Limb (tissue), 2 donors: ENCODE results near the gene DPYD.
A peak's percentile ranks its signal among the peaks of the same experiment; 100 is the strongest.

Experiments
- DNase-seq, 2 donors: peaks; one replicate each; pipeline ENCODE4 v3.0.0-alpha.2; 2016; ENCODE audit errors: extremely low spot score in 2 of 2

Gene DPYD

DNA sequence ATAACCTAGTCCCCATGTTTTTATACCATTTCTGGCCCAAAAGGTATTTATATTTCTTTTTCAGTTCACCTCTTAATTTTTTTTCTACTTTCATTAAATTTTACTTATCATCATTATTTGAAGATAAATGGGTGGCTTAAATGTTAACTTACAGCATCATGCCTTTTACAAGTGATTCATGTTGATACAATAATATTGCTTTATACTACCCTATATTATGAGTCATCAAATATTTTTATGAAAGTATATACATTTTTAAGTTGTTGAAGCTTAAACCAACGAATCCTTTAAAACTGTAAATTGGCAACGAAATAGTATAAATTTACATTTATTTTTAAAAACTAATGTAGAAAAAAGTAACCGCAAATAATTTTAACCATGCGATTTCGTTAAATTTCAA, 207.9 kb downstream of the DPYD start:
- no peak for DNase-seq

- no peak for DNase-seq
Measured at GRCh38 chr1:97711858-97712257, 209.0 kb downstream of the DPYD start.

DNA sequence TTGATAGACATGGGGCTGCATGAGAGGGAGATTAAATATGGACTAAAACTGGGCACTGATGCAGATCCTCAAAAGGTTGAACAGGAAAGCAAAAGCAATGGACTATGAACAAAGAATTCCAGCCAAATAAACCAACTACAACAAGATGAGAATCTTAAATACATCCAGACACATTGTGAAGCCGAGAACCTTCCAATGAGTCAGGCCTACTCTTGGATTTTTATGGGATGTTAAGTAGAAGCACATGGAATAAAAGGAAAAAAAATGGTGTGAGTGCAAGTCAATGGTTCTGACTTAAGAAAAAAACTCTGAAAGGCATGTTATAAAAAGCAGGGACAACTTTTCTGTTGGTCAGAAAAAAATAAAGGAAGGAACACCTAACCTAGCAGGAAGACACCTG, 227.2 kb downstream of the DPYD start:
- DNase-seq = no peak

DNA sequence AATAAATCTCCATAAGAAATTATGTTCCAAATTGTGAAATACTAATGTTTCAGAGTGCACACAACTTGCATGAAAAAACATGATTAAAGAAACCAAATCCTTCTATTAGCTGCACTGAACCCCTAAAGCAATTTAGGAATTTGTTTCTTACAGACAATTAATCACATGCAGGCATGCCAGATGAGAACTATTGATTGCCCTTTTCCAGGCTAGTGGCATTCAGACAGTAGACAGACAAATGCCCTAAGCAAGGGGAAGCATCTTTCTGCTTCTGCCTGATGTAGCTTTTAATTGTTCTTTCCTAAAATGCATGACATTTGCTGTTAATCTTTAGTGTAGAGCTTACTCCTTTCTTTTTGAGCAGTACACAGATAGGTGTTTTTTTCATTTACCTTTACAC, 229.5 kb downstream of the DPYD start:
- DNase-seq = no peak

DNA sequence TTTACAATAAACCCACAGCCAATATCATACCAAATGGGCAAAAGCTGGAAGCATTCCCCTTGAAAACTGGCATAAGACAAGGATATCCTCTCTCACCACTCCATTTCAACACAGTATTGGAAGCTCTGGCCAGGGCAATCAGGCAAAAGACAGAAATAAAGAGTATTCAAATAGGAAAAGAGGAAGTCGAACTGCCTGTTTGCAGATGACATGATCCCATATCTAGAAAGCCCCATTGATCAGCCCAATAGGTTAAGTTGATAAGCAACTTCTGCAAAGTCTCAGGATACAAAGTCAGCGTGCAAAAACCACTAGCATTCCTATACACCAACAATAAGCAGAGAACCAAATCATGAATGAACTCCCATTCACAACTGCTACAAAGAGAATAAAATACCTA, 235.5 kb downstream of the DPYD start:
- no peak for DNase-seq

DNA sequence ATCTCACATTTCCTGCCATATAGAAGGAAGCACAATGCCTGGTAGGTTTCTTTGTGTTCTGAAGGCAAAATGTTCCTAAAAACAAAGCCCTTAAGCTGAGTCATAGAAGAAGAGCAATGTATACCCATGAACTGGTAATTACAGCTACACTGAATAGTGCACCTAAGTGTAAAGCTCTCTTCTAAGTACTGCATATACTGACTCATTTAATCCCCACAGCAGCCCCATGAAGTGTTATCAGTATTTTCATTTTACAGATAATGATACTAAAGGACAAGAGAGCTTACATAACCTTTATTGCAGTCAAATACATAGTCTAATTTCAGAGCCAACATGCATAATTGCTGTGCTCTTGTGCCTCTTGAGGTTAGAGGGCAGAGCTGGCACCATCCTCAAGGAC, 239.9 kb downstream of the DPYD start:
- no peak for DNase-seq

DNA sequence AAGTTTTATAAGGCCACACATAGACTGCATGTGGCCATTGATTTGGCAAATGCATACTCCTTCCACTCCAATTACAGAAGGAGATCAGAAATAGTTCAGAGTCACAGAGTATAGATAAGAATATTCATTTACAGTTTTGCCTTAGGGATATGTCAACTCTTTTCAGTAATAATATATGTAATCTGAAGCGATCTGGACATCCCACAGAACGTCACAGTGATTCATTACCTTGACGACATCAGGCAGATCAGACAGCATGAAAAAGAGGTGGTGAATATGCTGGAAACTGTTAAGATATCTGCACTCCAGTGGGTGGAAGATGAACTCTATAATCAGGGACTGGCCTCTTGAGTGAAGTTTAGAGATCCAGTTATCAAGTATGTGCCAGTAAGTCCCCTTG, 240.4 kb downstream of the DPYD start:
- no peak for DNase-seq

- no peak for DNase-seq
Measured at GRCh38 chr1:97677702-97678101, 243.1 kb downstream of the DPYD start.

- no peak for DNase-seq
Measured at GRCh38 chr1:97674517-97674916, 246.3 kb downstream of the DPYD start.

- no peak for DNase-seq
Measured at GRCh38 chr1:97668945-97669344, 251.9 kb downstream of the DPYD start.

GRCh38 chr1:97660431-97661105, 260.3 kb downstream of the DPYD start:
- no peak for DNase-seq

- no peak for DNase-seq
Measured at GRCh38 chr1:97654876-97655585, 265.8 kb downstream of the DPYD start.

GRCh38 chr1:97651250-97651649, 269.6 kb downstream of the DPYD start:
- no peak for DNase-seq

DNA sequence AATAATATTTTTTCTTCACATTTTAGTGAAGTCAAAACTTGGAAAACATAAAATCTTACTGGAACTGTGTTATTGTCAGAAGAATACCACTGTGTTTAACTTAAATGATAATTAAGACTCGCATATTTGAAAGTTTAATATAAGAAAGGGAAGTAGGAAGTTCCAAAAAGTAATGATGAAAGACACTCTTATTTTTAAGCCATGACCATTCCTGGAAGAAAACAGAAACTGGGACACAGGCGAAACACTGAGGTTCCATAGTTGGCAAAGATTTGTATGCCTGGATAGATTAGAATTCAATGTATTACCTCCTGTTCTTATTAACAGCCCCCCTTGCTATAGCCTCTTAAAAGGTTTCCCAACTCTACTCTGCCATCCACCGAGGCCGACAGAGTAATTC, 271.2 kb downstream of the DPYD start:
- DNase-seq = no peak

DNA sequence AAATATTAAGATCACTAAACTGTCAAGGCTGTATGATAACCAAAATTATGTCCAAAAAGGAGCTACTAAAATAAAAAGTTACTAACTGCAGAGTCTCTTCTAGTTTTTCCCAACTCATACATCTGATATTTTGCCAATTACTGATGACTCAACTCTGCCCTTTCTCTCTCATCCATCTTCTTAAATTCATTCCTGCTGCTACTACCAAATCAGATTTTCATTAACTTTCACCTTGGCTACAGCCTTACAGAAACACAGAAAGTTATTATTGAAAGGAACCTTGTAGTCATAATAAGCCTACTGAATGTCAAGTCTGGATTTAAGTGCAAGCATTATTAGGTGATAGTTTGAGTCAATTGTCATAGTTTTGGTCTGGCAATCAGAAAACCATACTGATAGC, 273.1 kb downstream of the DPYD start:
- no peak for DNase-seq

GRCh38 chr1:97646071-97646470, 274.8 kb downstream of the DPYD start:
- no peak for DNase-seq

DNA sequence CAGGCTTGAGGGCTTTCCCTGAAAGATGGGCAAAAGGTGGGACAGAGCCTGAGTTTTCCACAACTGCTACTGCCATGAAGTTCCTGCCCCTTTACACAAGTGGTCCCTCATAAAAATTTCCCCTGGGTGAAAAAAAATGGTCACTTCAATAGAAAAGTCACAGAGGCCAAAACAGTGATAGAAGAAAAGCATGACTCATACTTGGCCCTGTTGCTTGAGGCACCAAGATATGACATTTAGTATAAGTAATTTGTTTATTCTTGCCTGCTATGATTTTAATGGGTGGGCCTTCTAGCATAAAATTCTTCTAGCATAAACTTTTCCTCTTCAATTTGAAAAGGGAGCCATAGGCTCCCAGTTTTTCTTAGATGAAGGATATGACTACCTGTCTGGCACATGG, 280.2 kb downstream of the DPYD start:
- no peak for DNase-seq

GRCh38 chr1:97636941-97637340, 283.9 kb downstream of the DPYD start:
- no peak for DNase-seq

DNA sequence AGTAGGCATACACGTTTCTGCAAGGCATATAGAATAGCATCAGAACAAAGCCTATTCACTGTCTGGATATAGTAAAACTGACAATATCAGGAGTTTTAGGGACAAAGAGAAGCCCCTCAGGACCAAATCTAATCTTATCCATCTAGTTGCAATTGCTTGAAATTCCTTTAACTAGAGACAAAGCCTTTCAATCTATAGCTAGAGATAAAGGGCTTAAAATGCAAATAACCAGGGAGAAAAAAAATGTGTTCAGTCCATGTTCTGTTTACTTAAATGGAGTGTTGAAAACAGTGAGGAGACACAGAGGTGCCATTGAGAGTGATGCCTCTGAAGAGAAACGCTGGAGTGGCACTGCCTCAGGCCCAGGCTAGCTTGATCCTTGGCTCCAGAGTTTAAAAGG, 286.1 kb downstream of the DPYD start:
- no peak for DNase-seq

DNA sequence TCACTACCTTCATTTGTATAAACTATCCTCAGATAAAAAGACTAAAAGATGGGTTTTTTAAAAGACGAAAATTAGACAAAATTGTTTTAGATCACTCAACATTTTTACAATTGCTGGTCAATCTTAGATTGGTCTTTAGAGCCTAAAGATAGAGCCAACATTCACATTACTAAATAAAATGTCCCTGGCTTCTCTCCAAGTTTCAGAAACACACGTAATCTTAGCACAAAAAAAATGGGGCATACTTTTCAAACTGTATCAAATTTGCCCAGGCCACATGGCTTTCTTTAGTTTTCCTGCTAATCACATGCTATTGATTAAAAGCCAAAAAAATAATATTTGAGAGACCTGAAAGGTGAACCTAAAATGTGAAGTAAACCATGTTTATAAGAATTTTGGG, 288.1 kb downstream of the DPYD start:
- no peak for DNase-seq

DNA sequence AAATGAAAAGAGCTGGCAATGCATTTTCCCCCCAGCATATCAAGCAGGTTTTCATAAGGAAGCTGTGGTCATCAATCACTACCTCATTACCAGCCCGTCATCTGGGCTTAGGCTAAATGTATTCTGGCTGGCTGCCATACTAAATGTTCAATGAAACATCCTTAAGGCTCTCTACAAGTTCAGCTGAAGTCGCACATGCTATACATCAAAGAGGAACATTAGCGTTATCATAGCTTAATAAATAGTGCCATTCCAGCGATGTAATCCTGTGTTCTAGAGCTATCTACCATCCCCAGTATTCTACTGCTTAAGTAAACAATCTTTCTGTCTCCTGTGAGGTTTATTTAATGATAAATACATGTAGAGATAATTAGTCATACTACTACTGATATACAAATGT, 288.8 kb downstream of the DPYD start:
- DNase-seq = peak; percentile 36 to 38

GRCh38 chr1:97630948-97631347, 289.9 kb downstream of the DPYD start:
- DNase-seq = peak in 1 of 2 donors; percentile 36

- DNase-seq = no peak
Measured at GRCh38 chr1:97630281-97630680, 290.6 kb downstream of the DPYD start.
